ENCODE results near the gene ALK.
A peak's percentile ranks its signal among the peaks of the same experiment; 100 is the strongest.

ALK gene

GRCh38 chr2:29597035-29597434 is 324.4 kb downstream of the ALK start:
- H3K4me3 ChIP-seq (ENCODE audit: low read depth, low read length), result no peak overlapping the region
- no peak for TF ChIP-seq CTCF (IDR thresholded peaks at IDR 0.05; ENCODE audit: insufficient read depth, low read depth, low read length, missing control alignments)
- no peak for DNase-seq (ENCODE audit: low read depth)

DNA sequence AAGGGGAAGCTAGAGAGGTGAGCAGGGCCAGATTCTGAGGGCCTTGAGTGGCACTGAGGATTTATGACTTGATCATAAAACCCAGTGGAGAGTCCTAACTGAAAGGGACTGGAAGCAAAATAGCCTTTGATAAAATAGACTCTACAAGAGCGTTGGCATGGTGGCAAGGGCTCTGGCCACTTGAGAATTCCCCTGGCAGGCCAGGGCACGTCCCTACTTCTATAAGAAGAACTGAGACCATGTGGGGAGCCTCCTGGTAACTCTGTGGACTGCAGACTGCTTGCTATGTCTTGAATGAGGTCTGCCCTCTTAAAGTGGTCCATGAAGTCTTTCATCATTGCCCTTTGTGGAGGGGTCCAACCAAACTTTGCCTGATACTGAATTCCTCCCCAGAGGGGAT is 324.8 kb downstream of the ALK start:
- peak; percentile 46 for DNase-seq (ENCODE audit: low read depth)
- TF ChIP-seq CTCF (IDR thresholded peaks at IDR 0.05; ENCODE audit: insufficient read depth, low read depth, low read length, missing control alignments), result no peak

DNA sequence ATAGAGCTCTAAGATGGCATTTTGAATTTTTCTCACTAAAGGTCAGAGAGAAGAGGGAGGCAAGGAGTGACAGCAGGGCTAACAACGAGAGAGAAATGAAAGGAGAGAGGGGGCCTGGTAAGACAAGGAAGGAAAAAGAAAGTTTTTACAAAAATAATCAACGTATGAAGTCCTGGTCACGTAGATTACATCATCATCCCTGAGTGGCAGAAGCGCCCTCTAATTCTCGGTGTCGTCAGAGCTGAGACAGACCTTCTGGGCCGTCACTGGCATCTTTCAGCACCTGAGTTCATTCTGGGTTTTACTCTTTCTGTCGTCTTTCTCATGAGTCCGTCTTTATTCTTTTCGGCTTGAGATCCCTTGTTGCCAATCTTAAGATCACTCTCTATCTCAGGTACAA is 329.8 kb downstream of the ALK start:
- DNase-seq (ENCODE audit: low read depth), result no peak
- no peak for TF ChIP-seq CTCF (IDR thresholded peaks at IDR 0.05; ENCODE audit: insufficient read depth, low read depth, low read length, missing control alignments)
- H3K4me3 ChIP-seq (ENCODE audit: low read depth, low read length), result no peak overlapping the region

More for the DNA sequence above, 324.8 kb downstream of the ALK start:
- no peak overlapping the region for H3K4me3 ChIP-seq (ENCODE audit: low read depth, low read length)

DNA sequence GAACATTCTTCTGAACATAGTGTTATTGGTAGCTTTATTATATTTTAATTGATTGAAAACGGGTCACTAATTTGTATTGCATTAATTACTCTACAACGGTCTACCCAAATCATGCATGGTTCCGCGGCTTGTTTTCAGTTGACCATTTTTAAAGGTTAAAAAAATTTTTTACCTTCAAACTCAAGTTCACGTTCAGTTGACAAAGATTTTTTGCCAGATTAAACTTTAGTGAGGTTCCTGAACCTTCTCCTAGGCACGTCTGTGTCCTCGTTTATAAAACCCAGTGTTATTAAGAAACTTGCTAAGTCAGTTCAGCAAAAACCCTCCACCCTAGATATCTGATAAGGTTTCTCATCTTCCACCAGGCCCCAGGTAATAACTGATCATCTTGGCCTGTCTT is 331.2 kb downstream of the ALK start:
- no peak for TF ChIP-seq CTCF (IDR thresholded peaks at IDR 0.05; ENCODE audit: insufficient read depth, low read depth, low read length, missing control alignments)
- H3K4me3 ChIP-seq (ENCODE audit: low read depth, low read length), result no peak overlapping the region
- no peak for DNase-seq (ENCODE audit: low read depth)

DNA sequence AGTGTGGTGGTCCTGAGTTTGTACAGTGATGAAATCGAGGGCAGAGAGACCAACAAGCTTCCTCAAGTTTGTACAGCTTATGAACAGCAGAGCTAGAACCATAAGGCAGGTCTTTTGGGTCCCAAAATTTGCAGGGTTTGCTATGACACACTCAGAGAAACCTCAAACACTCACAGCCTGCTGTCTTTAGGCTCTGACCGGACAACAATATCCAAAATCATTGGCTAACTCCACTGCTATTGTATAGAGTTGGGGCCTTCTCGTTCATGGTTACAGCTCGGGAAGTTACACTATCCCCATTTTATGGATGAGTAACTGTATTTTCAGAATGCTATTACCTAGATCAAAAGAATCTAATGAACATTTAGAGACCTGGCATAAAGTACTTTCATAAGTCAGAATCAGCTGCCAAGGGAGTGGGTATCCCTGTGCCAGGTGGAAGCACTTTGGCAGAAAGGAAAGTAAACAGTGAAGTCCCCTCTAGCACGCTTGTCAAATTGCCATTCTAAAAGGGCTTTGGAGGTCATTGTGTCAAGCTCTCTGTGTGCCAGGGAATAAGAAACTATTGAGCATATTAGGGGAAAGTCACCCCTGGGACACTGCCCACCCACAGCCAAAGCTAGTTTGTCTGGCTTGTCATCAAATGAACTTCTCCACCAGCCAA is 331.8 kb downstream of the ALK start:
- no peak for DNase-seq (ENCODE audit: low read depth)

DNA sequence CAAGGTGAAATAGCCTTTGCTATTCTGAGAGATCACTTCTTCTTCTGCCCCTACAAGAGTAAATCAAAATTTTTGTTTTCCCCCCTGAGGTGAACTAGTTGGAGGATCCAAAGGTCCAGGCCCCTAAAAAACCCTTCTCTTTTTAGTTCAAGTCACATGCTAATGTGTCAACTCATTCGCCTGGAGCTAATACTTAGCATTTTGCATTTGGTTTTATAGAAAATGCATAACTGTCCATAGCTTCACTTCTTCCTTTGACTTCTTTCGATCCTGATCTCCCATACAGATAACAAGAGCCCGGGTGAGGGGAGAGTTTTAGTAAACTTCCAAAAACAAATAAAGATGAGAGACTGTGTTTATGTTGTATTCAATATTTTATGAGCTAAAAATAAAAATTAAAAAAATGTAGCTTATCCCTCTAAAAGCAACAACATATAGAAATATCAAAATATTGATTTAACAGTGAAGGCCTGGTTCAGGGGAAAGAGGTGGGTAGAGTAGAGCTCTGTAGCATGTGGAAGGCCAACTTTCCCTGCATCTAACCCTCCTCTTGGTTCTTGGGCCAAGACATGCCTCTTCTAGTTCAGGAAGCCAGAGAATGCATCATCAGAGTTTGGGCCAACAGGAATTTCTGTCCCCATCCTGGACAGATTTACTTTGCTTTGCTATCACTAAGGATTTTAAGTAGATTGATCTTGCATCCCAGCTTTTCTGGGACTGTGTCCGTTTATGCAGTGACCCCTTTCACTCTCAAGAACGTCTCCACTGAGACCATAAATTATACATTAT is 333.8 kb downstream of the ALK start:
- no peak for TF ChIP-seq CTCF (IDR thresholded peaks at IDR 0.05; ENCODE audit: insufficient read depth, low read depth, low read length, missing control alignments)
- DNase-seq (ENCODE audit: low read depth), result no peak
- H3K4me3 ChIP-seq (ENCODE audit: low read depth, low read length), result no peak overlapping the region

More for the DNA sequence above, 331.8 kb downstream of the ALK start:
- H3K4me3 ChIP-seq (ENCODE audit: low read depth, low read length), result no peak overlapping the region
- no peak for TF ChIP-seq CTCF (IDR thresholded peaks at IDR 0.05; ENCODE audit: insufficient read depth, low read depth, low read length, missing control alignments)

Measured in GM12865 (cell line).